Activated CD8-positive, alpha-beta memory T cell treated with anti-CD3 and anti-CD28 coated beads for 1 hour (primary cell): Measurements from ENCODE around the gene TOP1.
A peak's percentile ranks its signal among the peaks of the same experiment; 100 is the strongest.
"Not testable (repeated sequence)": the region's sequence is repeated elsewhere in the genome, so short reads cannot be mapped to it uniquely, and the experiment has no call there.

Experiments
- DNase-seq, 2 donors: peaks; one replicate each; pipeline ENCODE4 v3.0.0-alpha.2; 2020; ENCODE audit warnings: low read depth in 1 of 2; ENCODE audit errors: extremely low read depth in 1 of 2

The TOP1 gene

GRCh38 chr20:41003143-41003935 lies 25.3 kb upstream of the TOP1 start:
- DNase-seq: peak; percentile 17 to 40

GRCh38 chr20:41003936-41004294 lies 24.7 kb upstream of the TOP1 start:
- not testable (repeated sequence) for DNase-seq

GRCh38 chr20:41004531-41005360 lies 23.9 kb upstream of the TOP1 start:
- DNase-seq: no peak

GRCh38 chr20:41005361-41005729 lies 23.3 kb upstream of the TOP1 start:
- DNase-seq: no peak

GRCh38 chr20:41006126-41006935 lies 22.3 kb upstream of the TOP1 start:
- DNase-seq: no peak

- DNase-seq: no peak
Observed at GRCh38 chr20:41006936-41007474, 21.6 kb upstream of the TOP1 start.

- DNase-seq: no peak
Observed at GRCh38 chr20:41007481-41007880, 21.1 kb upstream of the TOP1 start.

GRCh38 chr20:41009946-41010345 lies 18.7 kb upstream of the TOP1 start:
- no peak for DNase-seq

- no peak for DNase-seq
Observed at GRCh38 chr20:41011551-41012067, 17.0 kb upstream of the TOP1 start.

GRCh38 chr20:41014561-41015088 lies 14.0 kb upstream of the TOP1 start:
- no peak for DNase-seq

GRCh38 chr20:41017448-41018042 lies 11.1 kb upstream of the TOP1 start:
- DNase-seq: no peak

- DNase-seq: no peak
Observed at GRCh38 chr20:41018153-41018552, 10.5 kb upstream of the TOP1 start.

- DNase-seq: no peak
Observed at GRCh38 chr20:41023549-41023948, 5.1 kb upstream of the TOP1 start.

GRCh38 chr20:41027366-41027765 lies 1.3 kb upstream of the TOP1 start:
- no peak for DNase-seq

GRCh38 chr20:41027872-41028358 lies 707 bp upstream of the TOP1 start:
- DNase-seq: no peak

- DNase-seq: peak in 1 of 2 donors; percentile 10
Observed at GRCh38 chr20:41029150-41029901, 704 bp downstream of the TOP1 start.

GRCh38 chr20:41030061-41030460 lies 1.4 kb downstream of the TOP1 start:
- DNase-seq: no peak

- DNase-seq: no peak
Observed at GRCh38 chr20:41030531-41031242, 2.1 kb downstream of the TOP1 start.

GRCh38 chr20:41031243-41031619 lies 2.6 kb downstream of the TOP1 start:
- no peak for DNase-seq
